SIG-M5 treated with dmso at 0.1 percent for 504 hours (cell line): ENCODE data around the gene MCF2L2.
A peak's percentile ranks its signal among the peaks of the same experiment; 100 is the strongest.

ENCODE experiments used
- DNase-seq: peaks from one replicate; lab custom pipeline; 2025; ENCODE audit not compliant: unreplicated experiment; lab: John Stamatoyannopoulos, UW

The MCF2L2 gene

GRCh38 chr3:183370391-183370790, 58.0 kb downstream of the MCF2L2 start:
- peak; percentile 13 for DNase-seq

- DNase-seq = no peak
Measured at GRCh38 chr3:183369627-183370026, 58.8 kb downstream of the MCF2L2 start.

GRCh38 chr3:183369117-183369516, 59.3 kb downstream of the MCF2L2 start:
- DNase-seq = peak; percentile 97

- no peak for DNase-seq
Measured at GRCh38 chr3:183360971-183361624, 67.3 kb downstream of the MCF2L2 start.

GRCh38 chr3:183359036-183359435, 69.4 kb downstream of the MCF2L2 start:
- DNase-seq = no peak

- peak; percentile 13 for DNase-seq
Measured at GRCh38 chr3:183357564-183358079, 70.8 kb downstream of the MCF2L2 start.

- DNase-seq = no peak
Measured at GRCh38 chr3:183356920-183357319, 71.5 kb downstream of the MCF2L2 start.

GRCh38 chr3:183354874-183355273, 73.5 kb downstream of the MCF2L2 start:
- DNase-seq = no peak

GRCh38 chr3:183354325-183354831, 74.0 kb downstream of the MCF2L2 start:
- no peak for DNase-seq

GRCh38 chr3:183353421-183353820, 75.0 kb downstream of the MCF2L2 start:
- DNase-seq = no peak

- DNase-seq = no peak
Measured at GRCh38 chr3:183350164-183350563, 78.3 kb downstream of the MCF2L2 start.

GRCh38 chr3:183349421-183350157, 78.8 kb downstream of the MCF2L2 start:
- no peak for DNase-seq

GRCh38 chr3:183342824-183343223, 85.6 kb downstream of the MCF2L2 start:
- DNase-seq = no peak

- DNase-seq = no peak
Measured at GRCh38 chr3:183341545-183342288, 86.7 kb downstream of the MCF2L2 start.

- DNase-seq = no peak
Measured at GRCh38 chr3:183340222-183340621, 88.2 kb downstream of the MCF2L2 start.

GRCh38 chr3:183339461-183340086, 88.8 kb downstream of the MCF2L2 start:
- no peak for DNase-seq

GRCh38 chr3:183338520-183338919, 89.9 kb downstream of the MCF2L2 start:
- no peak for DNase-seq

GRCh38 chr3:183332487-183332886, 95.9 kb downstream of the MCF2L2 start:
- DNase-seq = no peak

- peak; percentile 85 for DNase-seq
Measured at GRCh38 chr3:183331498-183331897, 96.9 kb downstream of the MCF2L2 start.

GRCh38 chr3:183330881-183331280, 97.5 kb downstream of the MCF2L2 start:
- no peak for DNase-seq

GRCh38 chr3:183329543-183329942, 98.9 kb downstream of the MCF2L2 start:
- no peak for DNase-seq
